A549 (cell line): ENCODE results near the gene FGD4.

ENCODE experiments used
- BHLHE40 ChIP-seq: IDR thresholded peaks from 2 replicates; pipeline ENCODE4 v1.6.1; 2012; ENCODE audit warnings: low read depth, low read length, inconsistent platforms
- EP300 ChIP-seq, 2 experiments: fragments of >200 bp; sonication (Bioruptor Twin); formaldehyde crosslinking; IDR thresholded peaks; 2 replicates in 1 of 2; 3 replicates in 1 of 2; pipeline ENCODE4 v1.6.1; 2016 to 2017
- HEYL ChIP-seq: fragments of 250-450 bp; sonication (Bioruptor Pico); IDR thresholded peaks from 2 replicates; pipeline ENCODE4 v1.8.0; 2021; ENCODE audit warnings: mild to moderate bottlenecking, moderate library complexity
- JUN ChIP-seq, 2 experiments: fragments of >200 bp; sonication (Bioruptor Twin); formaldehyde crosslinking; IDR thresholded peaks; 2 replicates in 1 of 2; 3 replicates in 1 of 2; pipeline ENCODE4 v1.6.1; 2016 to 2017
- KDM1A ChIP-seq: fragments of 200-600 bp; sonication (generic); IDR thresholded peaks from 2 replicates; pipeline ENCODE4 v1.6.1; 2016; ENCODE audit warnings: low read depth, mild to moderate bottlenecking
- RFX5 ChIP-seq: fragments of 450-650 bp; IDR thresholded peaks from 2 replicates; pipeline ENCODE4 v1.7.1; 2014; ENCODE audit warnings: antibody characterized with exemption, mild to moderate bottlenecking, moderate library complexity
- RNF2 ChIP-seq: fragments of 200-600 bp; sonication (generic); IDR thresholded peaks from 2 replicates; pipeline ENCODE4 v1.6.1; 2016; ENCODE audit warnings: low read depth, mild to moderate bottlenecking, antibody characterized with exemption, moderate library complexity, borderline replicate concordance
- TP53 ChIP-seq: fragments of 250-450 bp; sonication (Bioruptor Pico); IDR thresholded peaks from 2 replicates; pipeline ENCODE4 v1.5.0; 2021; ENCODE audit warnings: mild to moderate bottlenecking, moderate library complexity
- TF ChIP-seq, protein P1 (sequence below): fragments of 450-650 bp; IDR thresholded peaks from 2 replicates; pipeline ENCODE4 v1.6.1; 2014; ENCODE audit warnings: antibody characterized with exemption
- TF ChIP-seq, protein P2 (sequence below): fragments of >200 bp; sonication (Bioruptor Twin); formaldehyde crosslinking; IDR thresholded peaks from 3 replicates; pipeline ENCODE4 v1.5.1; 2016
- TF ChIP-seq, protein P3 (sequence below): fragments of 200-600 bp; sonication (generic); IDR thresholded peaks from 2 replicates; pipeline ENCODE4 v1.6.1; 2016; ENCODE audit warnings: antibody characterized with exemption, mild to moderate bottlenecking, moderate library complexity
- TF ChIP-seq, protein P4 (sequence below): IDR thresholded peaks from 2 replicates; pipeline ENCODE4 v1.6.1; 2012; ENCODE audit warnings: low read depth, borderline replicate concordance
- TF ChIP-seq, protein P5 (sequence below): fragments of 250-450 bp; sonication (Bioruptor Pico); IDR thresholded peaks from 2 replicates; pipeline ENCODE4 v1.5.0; 2020; ENCODE audit warnings: low read depth, mild to moderate bottlenecking, moderate library complexity

DNA sequence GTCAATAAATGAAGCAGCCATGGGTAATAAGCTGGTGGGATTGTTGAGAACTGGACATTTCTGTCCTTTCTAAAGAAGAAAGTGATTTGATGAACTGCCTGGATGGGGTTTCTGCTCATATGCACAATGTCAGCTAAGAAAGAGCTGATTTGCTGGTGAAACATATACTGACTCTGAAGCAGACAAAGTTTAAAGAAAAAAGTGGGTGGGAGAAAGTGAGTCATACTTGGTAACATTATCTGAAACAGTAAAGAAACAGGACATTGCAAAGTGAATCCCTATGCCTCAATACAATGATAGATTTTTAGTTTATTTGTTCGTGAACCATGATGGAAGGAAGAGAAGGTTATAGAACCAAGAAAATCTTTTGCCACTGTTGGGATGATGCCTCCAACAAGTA lies 184.2 kb downstream of the FGD4 start:
- TF ChIP-seq EP300 (IDR thresholded peaks at IDR 0.05) (no peak), BHLHE40 (no peak), TP53 (CRISPR knock-in tag) (no peak), HEYL (no peak), KDM1A (no peak), RNF2 (no peak), JUN (IDR thresholded peaks at IDR 0.05) (no peak), RFX5 (no peak)
- TF ChIP-seq, protein P1, sequence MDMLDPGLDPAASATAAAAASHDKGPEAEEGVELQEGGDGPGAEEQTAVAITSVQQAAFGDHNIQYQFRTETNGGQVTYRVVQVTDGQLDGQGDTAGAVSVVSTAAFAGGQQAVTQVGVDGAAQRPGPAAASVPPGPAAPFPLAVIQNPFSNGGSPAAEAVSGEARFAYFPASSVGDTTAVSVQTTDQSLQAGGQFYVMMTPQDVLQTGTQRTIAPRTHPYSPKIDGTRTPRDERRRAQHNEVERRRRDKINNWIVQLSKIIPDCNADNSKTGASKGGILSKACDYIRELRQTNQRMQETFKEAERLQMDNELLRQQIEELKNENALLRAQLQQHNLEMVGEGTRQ, result no peak
- TF ChIP-seq, protein P2, sequence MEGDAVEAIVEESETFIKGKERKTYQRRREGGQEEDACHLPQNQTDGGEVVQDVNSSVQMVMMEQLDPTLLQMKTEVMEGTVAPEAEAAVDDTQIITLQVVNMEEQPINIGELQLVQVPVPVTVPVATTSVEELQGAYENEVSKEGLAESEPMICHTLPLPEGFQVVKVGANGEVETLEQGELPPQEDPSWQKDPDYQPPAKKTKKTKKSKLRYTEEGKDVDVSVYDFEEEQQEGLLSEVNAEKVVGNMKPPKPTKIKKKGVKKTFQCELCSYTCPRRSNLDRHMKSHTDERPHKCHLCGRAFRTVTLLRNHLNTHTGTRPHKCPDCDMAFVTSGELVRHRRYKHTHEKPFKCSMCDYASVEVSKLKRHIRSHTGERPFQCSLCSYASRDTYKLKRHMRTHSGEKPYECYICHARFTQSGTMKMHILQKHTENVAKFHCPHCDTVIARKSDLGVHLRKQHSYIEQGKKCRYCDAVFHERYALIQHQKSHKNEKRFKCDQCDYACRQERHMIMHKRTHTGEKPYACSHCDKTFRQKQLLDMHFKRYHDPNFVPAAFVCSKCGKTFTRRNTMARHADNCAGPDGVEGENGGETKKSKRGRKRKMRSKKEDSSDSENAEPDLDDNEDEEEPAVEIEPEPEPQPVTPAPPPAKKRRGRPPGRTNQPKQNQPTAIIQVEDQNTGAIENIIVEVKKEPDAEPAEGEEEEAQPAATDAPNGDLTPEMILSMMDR, result no peak
- TF ChIP-seq, protein P3, sequence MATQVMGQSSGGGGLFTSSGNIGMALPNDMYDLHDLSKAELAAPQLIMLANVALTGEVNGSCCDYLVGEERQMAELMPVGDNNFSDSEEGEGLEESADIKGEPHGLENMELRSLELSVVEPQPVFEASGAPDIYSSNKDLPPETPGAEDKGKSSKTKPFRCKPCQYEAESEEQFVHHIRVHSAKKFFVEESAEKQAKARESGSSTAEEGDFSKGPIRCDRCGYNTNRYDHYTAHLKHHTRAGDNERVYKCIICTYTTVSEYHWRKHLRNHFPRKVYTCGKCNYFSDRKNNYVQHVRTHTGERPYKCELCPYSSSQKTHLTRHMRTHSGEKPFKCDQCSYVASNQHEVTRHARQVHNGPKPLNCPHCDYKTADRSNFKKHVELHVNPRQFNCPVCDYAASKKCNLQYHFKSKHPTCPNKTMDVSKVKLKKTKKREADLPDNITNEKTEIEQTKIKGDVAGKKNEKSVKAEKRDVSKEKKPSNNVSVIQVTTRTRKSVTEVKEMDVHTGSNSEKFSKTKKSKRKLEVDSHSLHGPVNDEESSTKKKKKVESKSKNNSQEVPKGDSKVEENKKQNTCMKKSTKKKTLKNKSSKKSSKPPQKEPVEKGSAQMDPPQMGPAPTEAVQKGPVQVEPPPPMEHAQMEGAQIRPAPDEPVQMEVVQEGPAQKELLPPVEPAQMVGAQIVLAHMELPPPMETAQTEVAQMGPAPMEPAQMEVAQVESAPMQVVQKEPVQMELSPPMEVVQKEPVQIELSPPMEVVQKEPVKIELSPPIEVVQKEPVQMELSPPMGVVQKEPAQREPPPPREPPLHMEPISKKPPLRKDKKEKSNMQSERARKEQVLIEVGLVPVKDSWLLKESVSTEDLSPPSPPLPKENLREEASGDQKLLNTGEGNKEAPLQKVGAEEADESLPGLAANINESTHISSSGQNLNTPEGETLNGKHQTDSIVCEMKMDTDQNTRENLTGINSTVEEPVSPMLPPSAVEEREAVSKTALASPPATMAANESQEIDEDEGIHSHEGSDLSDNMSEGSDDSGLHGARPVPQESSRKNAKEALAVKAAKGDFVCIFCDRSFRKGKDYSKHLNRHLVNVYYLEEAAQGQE, result no peak
- TF ChIP-seq, protein P4, sequence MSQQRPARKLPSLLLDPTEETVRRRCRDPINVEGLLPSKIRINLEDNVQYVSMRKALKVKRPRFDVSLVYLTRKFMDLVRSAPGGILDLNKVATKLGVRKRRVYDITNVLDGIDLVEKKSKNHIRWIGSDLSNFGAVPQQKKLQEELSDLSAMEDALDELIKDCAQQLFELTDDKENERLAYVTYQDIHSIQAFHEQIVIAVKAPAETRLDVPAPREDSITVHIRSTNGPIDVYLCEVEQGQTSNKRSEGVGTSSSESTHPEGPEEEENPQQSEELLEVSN, result no peak
- TF ChIP-seq, protein P5, sequence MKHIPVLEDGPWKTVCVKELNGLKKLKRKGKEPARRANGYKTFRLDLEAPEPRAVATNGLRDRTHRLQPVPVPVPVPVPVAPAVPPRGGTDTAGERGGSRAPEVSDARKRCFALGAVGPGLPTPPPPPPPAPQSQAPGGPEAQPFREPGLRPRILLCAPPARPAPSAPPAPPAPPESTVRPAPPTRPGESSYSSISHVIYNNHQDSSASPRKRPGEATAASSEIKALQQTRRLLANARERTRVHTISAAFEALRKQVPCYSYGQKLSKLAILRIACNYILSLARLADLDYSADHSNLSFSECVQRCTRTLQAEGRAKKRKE (CRISPR knock-in tag), result no peak
